IMR-90 (cell line): Measurements from ENCODE around the gene LGI4. TPM values are rescaled to one million over a fixed set of nuclear protein-coding genes. Genes with fewer than 3 reads are reported as not detected.

Experiments
- ATAC-seq: fragments of 200-7000 bp; cut with Tn5 transposase; 2 replicates; pipeline ENCODE4 v1.9.1; 2020; ENCODE audit warnings: low read depth, mild to moderate bottlenecking, moderate library complexity
- BruUV-seq: library from RNA; stranded (reverse); fragments of 400-500 nt; replicated peaks from 2 replicates; lab custom pipeline; 2021; lab: Mats Ljungman, UMichigan
- CTCF ChIA-PET: fragments of 300-600 bp; formaldehyde crosslinking; extraction: SDS; loops from one replicate; lab custom pipeline; 2021; ENCODE audit warnings: antibody characterized with exemption; lab: Yijun Ruan, JAX
- POLR2A ChIA-PET: fragments of 300-600 bp; sonication (Branson Sonifier 250); formaldehyde crosslinking; loops from one replicate; lab custom pipeline; 2022; ENCODE audit warnings: antibody characterized with exemption; ENCODE audit not compliant: unreplicated experiment; lab: Charles Lee
- DNase-seq: peaks from one replicate; pipeline ENCODE4 v3.0.0; 2013
- H2AFZ ChIP-seq: replicated peaks from 2 replicates; pipeline ENCODE3; 2013; ENCODE audit warnings: low read length, mild to moderate bottlenecking; ENCODE audit not compliant: poor library complexity
- H2AK5ac ChIP-seq: 2 replicates; pipeline ENCODE4 v1.6.1; 2013; ENCODE audit warnings: low read depth, low read length, inconsistent platforms
- H2AK9ac ChIP-seq: replicated peaks from 2 replicates; pipeline ENCODE3; 2013; ENCODE audit warnings: mild to moderate bottlenecking, low read depth, low read length, moderate library complexity; ENCODE audit not compliant: poor library complexity
- H2BK120ac ChIP-seq: 2 replicates; pipeline ENCODE4 v1.6.1; 2013; ENCODE audit warnings: low read depth, low read length, inconsistent platforms
- H2BK15ac ChIP-seq: 3 replicates; pipeline ENCODE4 v1.6.1; 2013; ENCODE audit warnings: low read depth, low read length, inconsistent platforms
- H2BK20ac ChIP-seq: 2 replicates; pipeline ENCODE4 v1.6.1; 2013; ENCODE audit warnings: low read depth, mild to moderate bottlenecking, inconsistent platforms, low read length, moderate library complexity
- H2BK5ac ChIP-seq: 2 replicates; pipeline ENCODE4 v1.6.1; 2013; ENCODE audit warnings: mild to moderate bottlenecking, low read depth, low read length, inconsistent platforms; ENCODE audit not compliant: poor library complexity, severe bottlenecking
- H3K14ac ChIP-seq: replicated peaks from 2 replicates; pipeline ENCODE4 v1.6.1; 2013; ENCODE audit warnings: low read depth, low read length, inconsistent platforms
- H3K18ac ChIP-seq: 2 replicates; pipeline ENCODE4 v1.6.1; 2013; ENCODE audit warnings: low read depth, low read length, control low read depth
- H3K23ac ChIP-seq: 2 replicates; pipeline ENCODE4 v1.6.1; 2013; ENCODE audit warnings: low read depth, low read length, inconsistent platforms
- H3K27ac ChIP-seq: 2 replicates; pipeline ENCODE4 v1.5.1; 2013; ENCODE audit warnings: mild to moderate bottlenecking, control low read depth, low read length; ENCODE audit not compliant: insufficient read depth
- H3K27me3 ChIP-seq: 2 replicates; pipeline ENCODE4 v1.6.1; 2013; ENCODE audit warnings: low read length; ENCODE audit not compliant: control insufficient read depth, insufficient read depth
- H3K36me3 ChIP-seq: 2 replicates; pipeline ENCODE4 v1.6.1; 2013; ENCODE audit warnings: low read length, mixed read lengths; ENCODE audit not compliant: control insufficient read depth, insufficient read depth
- H3K4ac ChIP-seq: 2 replicates; pipeline ENCODE4 v1.6.1; 2013; ENCODE audit warnings: low read depth, low read length, inconsistent platforms
- H3K4me1 ChIP-seq: 2 replicates; pipeline ENCODE4 v1.6.1; 2013; ENCODE audit warnings: low read length, mixed read lengths; ENCODE audit not compliant: control insufficient read depth, insufficient read depth
- H3K4me2 ChIP-seq: 2 replicates; pipeline ENCODE4 v1.6.1; 2013; ENCODE audit warnings: low read depth, mild to moderate bottlenecking, control low read depth, low read length, moderate library complexity
- H3K4me3 ChIP-seq: 2 replicates; pipeline ENCODE4 v1.5.1; 2013; ENCODE audit warnings: low read depth, mild to moderate bottlenecking, control low read depth, low read length, moderate library complexity; ENCODE audit not compliant: insufficient read depth
- H3K56ac ChIP-seq: 2 replicates; pipeline ENCODE4 v1.6.1; 2013; ENCODE audit warnings: low read length, inconsistent platforms; ENCODE audit not compliant: insufficient read depth; ENCODE audit errors: extremely low read depth
- H3K79me1 ChIP-seq, 2 experiments: 2 replicates each; pipeline ENCODE4 v1.6.1; 2013; ENCODE audit warnings: low read length in 2 of 2, inconsistent platforms in 1 of 2, low read depth in 1 of 2
- H3K9ac ChIP-seq: 2 replicates; pipeline ENCODE4 v1.6.1; 2013; ENCODE audit warnings: low read depth, low read length, control low read depth
- H3K9me1 ChIP-seq: 2 replicates; pipeline ENCODE4 v1.6.1; 2013; ENCODE audit warnings: low read length, inconsistent platforms; ENCODE audit not compliant: insufficient read depth
- H3K9me3 ChIP-seq: 2 replicates; pipeline ENCODE4 v1.6.1; 2013; ENCODE audit warnings: low read length; ENCODE audit not compliant: control insufficient read depth, insufficient read depth
- H4K20me1 ChIP-seq: 2 replicates; pipeline ENCODE4 v1.6.1; 2013; ENCODE audit warnings: low read length, inconsistent platforms; ENCODE audit not compliant: insufficient read depth
- H4K5ac ChIP-seq: 2 replicates; pipeline ENCODE4 v1.6.1; 2013; ENCODE audit warnings: mild to moderate bottlenecking, low read depth, low read length, control low read depth
- H4K8ac ChIP-seq, 2 experiments: 2 replicates each; pipeline ENCODE4 v1.6.1; 2013; ENCODE audit warnings: low read depth in 2 of 2, low read length in 2 of 2, control low read depth in 1 of 2, inconsistent platforms in 1 of 2
- H4K91ac ChIP-seq: 2 replicates; pipeline ENCODE4 v1.6.1; 2013; ENCODE audit warnings: low read depth, low read length, inconsistent platforms; ENCODE audit not compliant: insufficient read depth
- BHLHE40 ChIP-seq: fragments of 150-350 bp; IDR thresholded peaks from 2 replicates; pipeline ENCODE4 v1.6.1; 2016; ENCODE audit warnings: mild to moderate bottlenecking, low read depth, low read length
- CEBPB ChIP-seq: IDR thresholded peaks from 2 replicates; pipeline ENCODE4 v1.6.1; 2012; ENCODE audit warnings: low read depth, low read length, improper control_type of control experiment
- CHD1 ChIP-seq: IDR thresholded peaks from 2 replicates; pipeline ENCODE4 v1.6.1; 2012; ENCODE audit warnings: low read depth, low read length, improper control_type of control experiment
- FOS ChIP-seq: fragments of 150-350 bp; IDR thresholded peaks from 2 replicates; pipeline ENCODE4 v1.6.1; 2016; ENCODE audit warnings: low read depth, low read length
- MAFK ChIP-seq: IDR thresholded peaks from 2 replicates; pipeline ENCODE4 v1.6.1; 2012; ENCODE audit warnings: low read depth, low read length, improper control_type of control experiment
- MAZ ChIP-seq: IDR thresholded peaks from 2 replicates; pipeline ENCODE4 v1.6.1; 2012; ENCODE audit warnings: low read depth, mild to moderate bottlenecking, low read length, improper control_type of control experiment, moderate library complexity, borderline replicate concordance
- MXI1 ChIP-seq: IDR thresholded peaks from 2 replicates; pipeline ENCODE4 v1.6.1; 2012; ENCODE audit warnings: low read depth, mild to moderate bottlenecking, low read length, moderate library complexity, borderline replicate concordance
- NFE2L2 ChIP-seq: fragments of 150-350 bp; IDR thresholded peaks from 2 replicates; pipeline ENCODE4 v1.6.1; 2016; ENCODE audit warnings: low read depth, mild to moderate bottlenecking, low read length
- POLR2A ChIP-seq: IDR thresholded peaks from 2 replicates; pipeline ENCODE4 v1.6.1; 2012; ENCODE audit warnings: mild to moderate bottlenecking, low read depth, low read length
- RAD21 ChIP-seq: IDR thresholded peaks from 2 replicates; pipeline ENCODE4 v1.6.1; 2012; ENCODE audit warnings: low read length, improper control_type of control experiment
- RCOR1 ChIP-seq: IDR thresholded peaks from 2 replicates; pipeline ENCODE4 v1.6.1; 2012; ENCODE audit warnings: mild to moderate bottlenecking, low read length, improper control_type of control experiment; ENCODE audit not compliant: insufficient replicate concordance
- SMC3 ChIP-seq: fragments of 150-350 bp; IDR thresholded peaks from 2 replicates; pipeline ENCODE4 v1.6.1; 2016; ENCODE audit warnings: low read depth, mild to moderate bottlenecking, antibody characterized with exemption, low read length, moderate library complexity
- WGBS, 2 experiments: methylation state at CpG; one replicate each; pipeline versions ENCODE4 v1.1.5 to v1.1.7; 2013; ENCODE audit warnings: missing lambda C conversion rate in 2 of 2; ENCODE audit not compliant: insufficient read length in 1 of 2; ENCODE audit errors: extremely low coverage in 2 of 2; 5-methylcytosine and 5-hydroxymethylcytosine counted together
- dilution Hi-C: fragments of 300-500 bp; cut with HindIII; formaldehyde crosslinking; loops from one replicate; pipeline ENCODE4 v1.14.3; 2018; ENCODE audit warnings: low sequenced_read_pairs; ENCODE audit not compliant: unreplicated experiment
- in situ Hi-C: fragments of 300-500 bp; cut with MboI; formaldehyde crosslinking; loops from 3 replicates; pipeline ENCODE4 v1.14.3; 2019; ENCODE audit warnings: low sequenced_read_pairs, inconsistent platforms, mixed read lengths
- intact Hi-C: fragments of 100-400 bp; cut with micrococcal nuclease; formaldehyde crosslinking; loops from 2 replicates; pipeline ENCODE4 v1.10.0; 2022
- polyA plus RNA-seq, 3 experiments: library from polyadenylated mRNA; depleted of rRNA; stranded (reverse); fragments of >200 nt; gene quantifications; 2 replicates each; pipeline ENCODE4 v1.2.3, GENCODE V29; 2012; ENCODE audit warnings: low replicate concordance in 1 of 3
- total RNA-seq: library from RNA; depleted of rRNA; stranded (reverse); fragments of >200 nt; gene quantifications from 2 replicates; pipeline ENCODE4 v1.2.3, GENCODE V29; 2012
- TF ChIP-seq, protein P1 (sequence below): conservative IDR thresholded peaks from 2 replicates; pipeline ENCODE4 v1.5.1; 2012; ENCODE audit warnings: mild to moderate bottlenecking, low read depth, low read length, improper control_type of control experiment
- TF ChIP-seq, protein P2 (sequence below): fragments of 150-350 bp; IDR thresholded peaks from 2 replicates; pipeline ENCODE4 v1.6.1; 2017; ENCODE audit warnings: mild to moderate bottlenecking, antibody characterized with exemption, low read length, low read depth
- TF ChIP-seq, protein P3 (sequence below): fragments of 150-350 bp; IDR thresholded peaks from 2 replicates; pipeline ENCODE4 v1.6.1; 2016; ENCODE audit warnings: low read depth, mild to moderate bottlenecking, low read length, moderate library complexity, borderline replicate concordance

The LGI4 gene
- total and polyA plus RNA-seq, 2 of the 4 experiments (the other 2 are of a cell fraction): 0.10 TPM; not detected in 1

DNA sequence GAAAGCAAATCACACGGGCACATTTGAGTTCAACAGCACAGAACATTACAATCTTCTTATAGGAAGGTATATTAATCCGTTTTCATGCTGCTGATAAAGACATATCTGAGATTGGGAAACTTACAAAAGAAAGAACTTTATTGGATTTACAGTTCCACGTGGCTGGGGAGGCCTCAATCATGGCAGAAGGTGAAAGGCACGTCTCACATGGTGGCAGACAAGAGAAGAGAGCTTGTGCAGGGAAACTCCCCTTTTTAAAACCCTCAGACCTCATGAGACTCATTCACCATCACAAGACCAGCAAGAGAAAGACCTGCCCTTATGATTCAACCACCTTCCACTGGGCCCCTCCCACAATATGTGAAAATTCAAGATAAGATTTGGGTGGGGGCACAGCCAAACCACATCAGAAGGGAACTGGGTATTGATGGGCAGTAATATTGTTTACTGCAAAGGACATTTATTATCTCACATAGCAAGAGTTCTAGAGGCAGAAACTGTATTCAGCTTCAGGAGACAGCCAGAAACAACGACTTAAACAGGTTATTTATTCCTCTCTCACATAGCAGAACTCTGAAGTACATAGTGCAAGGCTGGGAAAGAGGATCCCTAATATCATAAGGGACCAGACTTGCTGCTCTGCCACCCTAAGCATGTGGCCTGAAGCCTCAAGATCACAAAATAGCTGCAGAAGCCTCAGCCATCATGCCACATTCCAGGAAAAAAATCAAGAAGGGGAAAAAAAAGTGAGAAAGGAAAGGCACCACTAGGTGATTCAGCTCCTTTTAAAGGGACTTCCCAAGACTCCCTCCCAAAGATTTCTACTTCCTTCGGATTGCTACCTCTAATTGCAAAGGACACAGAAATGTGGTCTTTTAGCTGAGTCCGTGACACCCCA is 42.8 kb upstream of the LGI4 start:
- Histone ChIP-seq H4K20me1 (no peaks in the 10 kb centered on the region), H3K18ac (no peak overlapping the region), H3K36me3 (no peaks in the 10 kb centered on the region), H3K14ac (no peak overlapping the region), H4K91ac (no peak overlapping the region), H2BK120ac (no peak overlapping the region), H2AFZ (no peak overlapping the region), H2BK20ac (no peak overlapping the region), H2AK9ac (no peak overlapping the region), H2AK5ac (no peak overlapping the region), H3K79me1 (no peaks in the 10 kb centered on the region), H3K4ac (no peak overlapping the region), H2BK15ac (no peak overlapping the region), H3K23ac (no peak overlapping the region), H3K9ac (no peak overlapping the region), H2BK5ac (no peak overlapping the region), H4K5ac (no peak overlapping the region), H3K56ac (no peak overlapping the region), H3K9me1 (no peaks in the 10 kb centered on the region), H3K27ac (no peak overlapping the region), H3K4me2 (no peak overlapping the region), H3K9me3 (no peaks in the 10 kb centered on the region; the same call in 1 of the 2 replicates), H3K4me3 (no peak overlapping the region), H3K27me3 (peaks cover 2% of the 10 kb centered on the region; the same call in 1 of the 2 replicates), H3K4me1 (no peaks in the 10 kb centered on the region), H4K8ac (no peak overlapping the region)
- no CpG with 5 or more reads among the region's 7 CpGs for WGBS, 2 experiments
- ChIA-PET CTCF (no interaction called here), POLR2A (no interaction called here)
- DNase-seq: no peak
- dilution Hi-C loops: no loop called here
- intact Hi-C loops: no loop called here
- ATAC-seq: no peak
- no TSS peak for BruUV-seq
- in situ Hi-C loops: no loop called here
- TF ChIP-seq, protein P1, sequence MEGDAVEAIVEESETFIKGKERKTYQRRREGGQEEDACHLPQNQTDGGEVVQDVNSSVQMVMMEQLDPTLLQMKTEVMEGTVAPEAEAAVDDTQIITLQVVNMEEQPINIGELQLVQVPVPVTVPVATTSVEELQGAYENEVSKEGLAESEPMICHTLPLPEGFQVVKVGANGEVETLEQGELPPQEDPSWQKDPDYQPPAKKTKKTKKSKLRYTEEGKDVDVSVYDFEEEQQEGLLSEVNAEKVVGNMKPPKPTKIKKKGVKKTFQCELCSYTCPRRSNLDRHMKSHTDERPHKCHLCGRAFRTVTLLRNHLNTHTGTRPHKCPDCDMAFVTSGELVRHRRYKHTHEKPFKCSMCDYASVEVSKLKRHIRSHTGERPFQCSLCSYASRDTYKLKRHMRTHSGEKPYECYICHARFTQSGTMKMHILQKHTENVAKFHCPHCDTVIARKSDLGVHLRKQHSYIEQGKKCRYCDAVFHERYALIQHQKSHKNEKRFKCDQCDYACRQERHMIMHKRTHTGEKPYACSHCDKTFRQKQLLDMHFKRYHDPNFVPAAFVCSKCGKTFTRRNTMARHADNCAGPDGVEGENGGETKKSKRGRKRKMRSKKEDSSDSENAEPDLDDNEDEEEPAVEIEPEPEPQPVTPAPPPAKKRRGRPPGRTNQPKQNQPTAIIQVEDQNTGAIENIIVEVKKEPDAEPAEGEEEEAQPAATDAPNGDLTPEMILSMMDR: no peak
- no peak for TF ChIP-seq RCOR1
- TF ChIP-seq CEBPB: no peak
- TF ChIP-seq, protein P2, sequence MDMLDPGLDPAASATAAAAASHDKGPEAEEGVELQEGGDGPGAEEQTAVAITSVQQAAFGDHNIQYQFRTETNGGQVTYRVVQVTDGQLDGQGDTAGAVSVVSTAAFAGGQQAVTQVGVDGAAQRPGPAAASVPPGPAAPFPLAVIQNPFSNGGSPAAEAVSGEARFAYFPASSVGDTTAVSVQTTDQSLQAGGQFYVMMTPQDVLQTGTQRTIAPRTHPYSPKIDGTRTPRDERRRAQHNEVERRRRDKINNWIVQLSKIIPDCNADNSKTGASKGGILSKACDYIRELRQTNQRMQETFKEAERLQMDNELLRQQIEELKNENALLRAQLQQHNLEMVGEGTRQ: no peak
- TF ChIP-seq MXI1: no peak
- no peak for TF ChIP-seq BHLHE40
- no peak for TF ChIP-seq SMC3
- TF ChIP-seq POLR2A: no peak
- TF ChIP-seq NFE2L2: no peak
- TF ChIP-seq, protein P3, sequence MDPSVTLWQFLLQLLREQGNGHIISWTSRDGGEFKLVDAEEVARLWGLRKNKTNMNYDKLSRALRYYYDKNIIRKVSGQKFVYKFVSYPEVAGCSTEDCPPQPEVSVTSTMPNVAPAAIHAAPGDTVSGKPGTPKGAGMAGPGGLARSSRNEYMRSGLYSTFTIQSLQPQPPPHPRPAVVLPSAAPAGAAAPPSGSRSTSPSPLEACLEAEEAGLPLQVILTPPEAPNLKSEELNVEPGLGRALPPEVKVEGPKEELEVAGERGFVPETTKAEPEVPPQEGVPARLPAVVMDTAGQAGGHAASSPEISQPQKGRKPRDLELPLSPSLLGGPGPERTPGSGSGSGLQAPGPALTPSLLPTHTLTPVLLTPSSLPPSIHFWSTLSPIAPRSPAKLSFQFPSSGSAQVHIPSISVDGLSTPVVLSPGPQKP: no peak
- TF ChIP-seq CHD1: no peak
- TF ChIP-seq MAZ: no peak
- TF ChIP-seq MAFK: no peak
- TF ChIP-seq RAD21: no peak
- TF ChIP-seq FOS: no peak
